ENCODE results near the gene S100A8.
A peak's percentile ranks its signal among the peaks of the same experiment; 100 is the strongest.
"Not testable (repeated sequence)": the region's sequence is repeated elsewhere in the genome, so short reads cannot be mapped to it uniquely, and the experiment has no call there.

The S100A8 gene

DNA sequence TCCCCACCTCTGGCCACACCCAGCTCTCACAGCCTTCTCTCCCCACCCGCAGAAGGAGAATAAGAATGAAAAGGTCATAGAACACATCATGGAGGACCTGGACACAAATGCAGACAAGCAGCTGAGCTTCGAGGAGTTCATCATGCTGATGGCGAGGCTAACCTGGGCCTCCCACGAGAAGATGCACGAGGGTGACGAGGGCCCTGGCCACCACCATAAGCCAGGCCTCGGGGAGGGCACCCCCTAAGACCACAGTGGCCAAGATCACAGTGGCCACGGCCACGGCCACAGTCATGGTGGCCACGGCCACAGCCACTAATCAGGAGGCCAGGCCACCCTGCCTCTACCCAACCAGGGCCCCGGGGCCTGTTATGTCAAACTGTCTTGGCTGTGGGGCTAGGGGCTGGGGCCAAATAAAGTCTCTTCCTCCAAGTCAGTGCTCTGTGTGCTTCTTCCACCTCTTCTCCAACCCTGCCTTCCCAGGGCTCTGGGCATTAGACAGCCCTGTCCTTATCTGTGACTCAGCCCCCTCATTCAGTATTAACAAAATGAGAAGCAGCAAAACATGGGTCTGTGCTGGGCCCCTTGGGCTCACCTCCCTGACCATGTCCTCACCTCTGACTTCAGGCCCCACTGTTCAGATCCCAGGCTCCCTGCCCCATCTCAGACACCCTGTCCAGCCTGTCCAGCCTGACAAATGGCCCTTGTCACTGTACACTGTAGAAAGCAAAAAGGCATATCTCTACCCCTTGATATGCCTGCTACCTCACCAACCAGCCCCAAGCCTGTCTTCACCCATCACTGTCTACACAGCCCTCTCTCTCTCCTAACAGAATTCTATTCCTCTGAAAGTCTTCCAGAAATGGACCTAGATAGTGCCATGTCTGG is 30.0 kb downstream of the S100A8 start:
- no peak for DNase-seq (ENCODE audit: low read depth)

DNA sequence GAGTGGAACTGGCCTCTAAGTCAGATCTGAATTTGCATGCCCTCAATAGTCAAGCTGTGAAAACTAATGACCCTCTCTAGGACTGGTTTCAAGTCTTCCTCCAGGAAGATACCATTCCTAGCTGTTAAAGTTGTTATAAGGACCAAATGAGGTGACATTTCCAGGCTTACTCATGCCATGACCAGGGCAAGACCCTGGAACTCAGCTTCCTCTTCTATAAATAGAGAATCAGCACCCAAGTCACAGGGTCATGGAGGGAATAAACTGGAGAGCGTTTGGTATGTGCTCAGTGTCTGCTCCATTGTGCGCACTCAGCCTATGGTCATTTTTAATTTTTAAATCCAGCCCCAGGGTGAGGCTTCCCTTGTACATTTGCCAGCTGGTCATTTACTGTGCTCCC is 30.7 kb downstream of the S100A8 start:
- DNase-seq (ENCODE audit: low read depth): no peak

DNA sequence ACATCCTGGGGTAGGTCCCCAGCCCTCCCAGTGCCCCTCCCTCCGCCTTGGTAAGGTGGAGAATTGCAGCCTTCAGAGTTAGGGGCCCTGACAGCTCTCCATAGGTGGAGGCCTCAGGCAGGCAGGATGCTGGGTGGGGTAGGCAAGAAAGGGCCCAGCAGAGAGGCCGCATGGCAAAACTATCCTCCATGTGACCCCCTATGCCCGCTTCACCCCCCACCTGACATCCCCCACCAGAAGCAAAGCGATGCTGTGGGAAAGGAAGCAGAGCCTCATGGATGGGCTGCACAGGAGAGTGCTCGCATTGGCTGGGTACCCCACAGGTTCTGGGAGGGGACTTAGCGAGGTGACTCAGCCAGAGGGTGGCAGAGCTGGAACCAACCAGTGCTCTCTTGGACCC is 31.6 kb downstream of the S100A8 start:
- DNase-seq (ENCODE audit: low read depth): no peak

DNA sequence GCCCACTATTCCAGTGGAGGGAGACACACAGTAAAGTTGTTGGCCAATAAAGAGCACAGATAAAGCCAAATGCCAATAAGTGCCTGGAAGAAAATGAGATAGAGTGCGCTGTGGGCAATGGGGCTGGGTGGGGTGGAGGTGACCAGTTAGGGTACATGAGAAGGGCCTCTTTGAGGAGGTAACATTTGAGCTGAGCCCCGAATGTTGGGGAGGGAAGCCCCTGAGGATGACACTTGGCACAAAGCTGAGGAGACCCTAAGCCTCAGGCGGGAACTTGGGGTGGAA is 32.2 kb downstream of the S100A8 start:
- no peak for DNase-seq (ENCODE audit: low read depth)

DNA sequence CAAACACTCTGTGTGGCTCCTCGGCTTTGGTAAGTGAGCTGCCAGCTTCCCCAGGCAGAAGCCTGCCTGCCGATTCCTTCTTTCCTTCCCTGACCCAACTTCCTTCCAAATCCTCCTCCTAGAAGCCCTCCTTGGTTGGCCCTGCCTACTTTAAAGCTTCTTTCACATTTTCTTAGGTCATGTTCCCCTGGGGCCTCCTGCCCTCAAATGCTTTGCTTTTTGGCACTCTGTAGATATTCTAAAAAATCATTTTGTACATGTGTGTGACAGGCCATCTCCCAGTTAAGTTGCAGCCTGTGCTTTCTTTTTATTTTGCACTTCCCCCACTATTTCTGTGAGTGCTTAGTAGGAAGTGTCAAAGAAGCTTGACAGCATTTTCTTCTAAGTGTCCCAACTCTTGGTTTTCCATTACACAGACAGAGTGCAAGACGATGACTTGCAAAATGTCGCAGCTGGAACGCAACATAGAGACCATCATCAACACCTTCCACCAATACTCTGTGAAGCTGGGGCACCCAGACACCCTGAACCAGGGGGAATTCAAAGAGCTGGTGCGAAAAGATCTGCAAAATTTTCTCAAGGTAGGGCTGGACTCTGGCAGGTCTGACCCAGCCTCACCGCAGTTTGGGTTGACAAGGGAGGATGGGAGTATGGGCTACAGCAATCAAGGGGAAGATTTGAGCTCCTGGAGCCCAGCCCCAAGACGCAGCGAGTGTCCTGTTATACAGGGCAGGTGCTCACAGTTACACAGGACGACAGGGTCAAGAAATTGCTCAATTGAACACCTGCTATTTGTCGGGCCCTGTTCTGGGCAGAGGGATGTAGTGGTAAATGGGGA is 32.8 kb downstream of the S100A8 start, which contains the start of gene S100A9:
TSS of gene S100A9 (plus strand) at position 2 of the 838 bp plus-strand sequence. CDS start at position 432, 430 bp downstream.
- DNase-seq (ENCODE audit: low read depth): no peak

DNA sequence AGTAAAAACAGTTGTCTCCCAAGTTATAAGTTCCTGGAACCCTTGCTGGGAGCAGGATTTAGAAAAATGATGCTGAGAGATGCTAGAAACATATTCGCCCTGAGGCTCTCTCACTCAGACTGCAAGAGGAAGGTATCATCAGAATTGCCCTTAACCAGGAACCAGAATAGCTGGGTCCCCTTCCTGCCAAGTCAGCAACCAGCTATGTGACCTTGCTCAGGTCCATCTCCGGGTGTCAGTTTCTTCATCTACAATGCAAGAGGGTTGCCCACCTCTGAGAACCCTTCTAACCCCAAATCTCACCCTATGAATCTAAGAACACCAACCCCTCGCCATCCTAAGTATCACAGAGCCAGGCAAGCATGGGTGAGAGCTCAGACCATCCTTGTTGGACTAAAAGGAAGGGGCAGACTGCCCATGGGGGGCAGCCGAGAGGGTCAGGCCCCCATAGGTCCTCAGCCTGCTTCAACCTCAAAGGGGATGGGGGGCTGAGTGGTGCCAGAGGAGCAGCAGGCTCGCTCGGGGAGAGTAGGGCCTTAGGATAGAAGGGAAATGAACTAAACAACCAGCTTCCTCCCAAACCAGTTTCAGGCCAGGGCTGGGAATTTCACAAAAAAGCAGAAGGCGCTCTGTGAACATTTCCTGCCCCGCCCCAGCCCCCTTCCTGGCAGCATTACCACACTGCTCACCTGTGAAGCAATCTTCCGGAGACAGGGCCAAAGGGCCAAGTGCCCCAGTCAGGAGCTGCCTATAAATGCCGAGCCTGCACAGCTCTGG is 33.6 kb downstream of the S100A8 start:
- no peak for DNase-seq (ENCODE audit: low read depth)

DNA sequence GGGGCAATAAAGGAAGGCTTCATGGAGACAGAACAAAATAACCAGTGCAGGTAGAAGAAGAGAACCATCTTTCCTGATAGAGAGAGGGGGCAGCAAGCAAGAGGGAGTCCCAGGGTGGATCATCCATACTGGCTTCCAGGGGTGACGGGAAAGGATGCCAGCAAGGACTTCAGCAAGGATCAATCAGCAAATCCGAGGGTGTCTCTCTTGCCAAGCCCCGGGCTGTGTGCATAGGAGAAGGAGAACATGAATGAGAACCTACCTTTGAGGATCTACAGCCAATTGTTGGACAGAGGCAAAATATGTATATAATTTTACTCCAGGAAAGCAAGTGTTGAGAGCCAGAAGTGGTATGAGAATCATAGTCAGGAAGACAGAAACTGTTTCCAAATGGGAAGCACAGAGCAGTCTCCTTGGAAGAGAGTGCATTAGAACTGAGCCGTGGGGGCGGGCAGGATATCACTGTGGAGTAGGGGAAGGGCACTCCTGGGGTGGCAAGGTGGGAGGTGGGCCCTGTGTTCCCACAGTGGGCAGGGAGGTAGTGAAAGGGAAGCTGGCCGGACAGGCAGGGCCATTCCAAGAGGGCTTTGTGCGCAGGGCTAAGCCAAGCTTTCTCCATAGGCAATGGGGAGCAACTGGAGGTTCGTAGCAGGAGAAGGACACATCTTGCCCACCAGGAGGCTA is 34.3 kb downstream of the S100A8 start:
- no peak for DNase-seq (ENCODE audit: low read depth)

DNA sequence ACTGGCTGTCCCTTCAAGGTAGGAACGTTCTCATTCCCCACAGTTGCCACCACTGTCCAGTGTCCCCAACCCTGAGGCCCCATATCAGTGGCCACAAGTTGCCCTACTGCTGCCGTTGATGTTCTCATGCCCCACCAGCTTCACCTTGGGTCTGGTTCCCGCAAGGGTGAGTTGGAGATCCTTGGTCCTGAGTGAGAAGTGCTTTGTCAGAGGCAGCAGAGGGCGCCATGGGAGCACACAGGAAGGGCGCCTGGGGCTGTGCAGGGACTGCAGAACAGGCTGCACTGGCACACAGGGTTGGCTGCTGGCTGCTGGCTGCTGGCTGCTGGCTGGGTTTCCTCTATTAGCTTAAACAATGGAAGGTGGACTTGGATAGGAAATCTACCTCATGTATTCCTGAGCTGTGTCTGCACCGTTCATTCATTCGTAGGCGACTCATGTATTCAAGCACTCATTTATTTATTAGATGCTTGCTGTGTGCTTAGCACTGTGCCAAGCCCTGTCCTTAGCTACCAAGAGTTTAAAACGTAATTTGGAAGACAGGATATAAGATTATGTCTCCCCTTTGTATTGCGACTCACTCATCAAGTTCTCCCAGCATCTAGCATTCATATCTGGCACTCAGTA is 35.3 kb downstream of the S100A8 start:
- no peak for DNase-seq (ENCODE audit: low read depth)

DNA sequence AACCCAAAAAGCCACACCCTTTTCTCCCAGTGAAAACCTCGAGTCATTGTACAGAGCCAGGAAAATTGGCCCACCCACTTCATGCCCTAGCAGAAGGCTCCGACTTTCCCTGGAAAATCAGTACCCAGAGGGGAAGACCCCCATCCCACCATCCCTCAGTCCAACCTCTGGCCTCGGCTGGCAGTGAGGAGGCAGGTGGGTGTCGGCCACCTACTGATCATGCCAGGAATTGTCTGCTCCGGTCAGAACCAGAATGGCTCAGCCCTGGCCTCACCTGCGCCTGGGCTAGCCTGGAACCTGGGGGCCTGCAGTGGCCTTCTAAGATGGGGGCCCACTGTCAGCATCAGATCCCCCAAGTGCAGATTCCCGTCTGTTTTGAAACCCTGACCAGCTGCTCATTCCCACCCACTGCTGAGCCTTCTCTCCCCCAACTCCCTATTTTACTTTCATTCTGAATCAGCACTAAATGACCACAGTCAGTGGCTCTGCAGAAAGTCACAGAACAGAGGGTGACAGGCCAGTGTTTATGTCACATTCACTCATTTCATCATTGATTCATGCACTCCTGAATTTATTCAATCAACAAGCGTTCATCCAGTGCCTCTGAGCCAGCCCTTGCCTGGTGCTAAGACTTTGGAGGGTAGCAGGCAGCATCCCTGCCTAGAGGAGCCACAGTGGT is 36.2 kb downstream of the S100A8 start:
- no peak for DNase-seq (ENCODE audit: low read depth)

DNA sequence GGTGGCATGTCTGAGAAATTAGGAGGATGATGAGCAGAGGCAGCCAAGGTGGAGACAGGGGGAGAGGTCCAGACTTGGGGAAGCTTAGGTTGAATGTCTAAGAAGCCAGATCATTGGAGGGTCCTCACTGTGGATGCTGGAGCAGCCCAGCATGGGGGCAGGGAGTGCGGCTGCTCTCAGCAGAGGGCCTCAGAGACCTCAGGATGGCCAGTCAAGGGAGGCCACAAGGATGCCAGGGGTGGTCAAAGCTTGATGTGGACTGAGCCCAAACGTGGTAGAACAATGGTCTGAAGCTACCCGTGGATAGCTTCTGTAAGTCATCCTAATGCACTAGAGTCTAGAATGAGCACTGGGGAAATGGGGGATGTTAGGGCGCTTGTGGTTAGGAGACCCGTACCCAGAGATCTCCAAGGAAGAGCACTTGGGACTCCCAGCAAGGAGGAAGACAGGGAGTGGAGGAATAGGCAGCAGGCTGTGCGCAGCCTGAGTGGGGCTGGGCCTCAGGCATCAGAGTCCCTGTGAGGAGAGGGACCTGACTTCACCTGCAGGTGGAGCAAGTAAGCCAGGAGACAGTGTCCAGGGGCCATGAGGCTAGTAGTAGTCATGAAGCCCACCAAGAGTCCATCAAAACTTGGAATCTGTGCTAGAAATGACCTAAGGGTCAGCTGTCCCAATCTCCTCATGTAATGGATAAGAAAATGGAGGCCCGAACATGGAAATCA is 37.5 kb downstream of the S100A8 start:
- DNase-seq (ENCODE audit: low read depth): no peak

DNA sequence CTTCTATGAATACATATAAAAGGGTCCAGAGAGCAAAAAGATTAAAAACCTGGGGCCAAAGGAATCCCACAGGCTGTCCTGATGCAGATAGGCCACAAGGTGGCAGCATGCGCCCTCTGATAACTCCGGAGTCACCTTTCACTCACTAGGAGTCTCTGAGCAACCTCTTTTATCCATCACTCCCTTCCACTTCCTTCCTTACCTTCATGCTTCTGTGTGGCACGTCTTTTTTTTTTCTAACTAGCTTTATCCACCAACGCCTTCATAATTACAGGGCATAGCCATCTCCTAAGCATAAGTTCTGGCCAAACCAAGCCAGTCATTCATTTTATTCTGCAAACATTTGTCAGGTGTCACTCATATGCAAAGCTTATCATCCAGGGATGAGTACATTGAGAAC is 38.4 kb downstream of the S100A8 start:
- DNase-seq (ENCODE audit: low read depth): peak; percentile 37

DNA sequence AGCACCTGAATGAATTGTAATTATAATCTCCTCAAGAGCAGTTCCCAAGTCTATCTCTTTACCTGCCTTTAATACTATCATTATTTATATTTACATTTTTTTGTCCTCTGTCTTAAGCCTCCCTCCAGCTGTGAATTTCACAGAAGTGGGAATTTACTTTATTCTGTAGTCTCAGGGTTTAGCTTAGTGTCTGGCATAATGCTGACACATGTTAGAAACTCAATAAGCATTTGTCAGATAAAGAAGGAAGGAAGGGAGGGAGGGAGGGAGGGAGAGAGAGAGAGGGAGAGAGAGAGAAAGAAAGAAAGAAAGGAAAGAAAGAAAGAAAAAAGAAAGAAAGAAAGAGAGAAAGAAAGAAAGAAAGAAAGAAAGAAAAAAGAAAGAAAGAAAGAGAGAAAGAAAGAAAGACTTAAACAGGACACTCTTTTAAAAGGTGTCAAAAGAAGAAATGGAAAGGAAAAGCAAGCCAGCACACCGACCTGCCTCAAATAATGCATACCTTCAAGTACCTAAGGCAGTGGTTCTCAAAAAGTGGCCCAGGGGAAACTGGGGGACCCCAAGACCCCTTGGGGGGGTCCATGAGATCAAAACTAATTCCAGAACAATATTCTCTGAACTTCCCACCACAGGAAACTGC is 40.4 kb downstream of the S100A8 start:
- DNase-seq (ENCODE audit: low read depth): no peak

DNA sequence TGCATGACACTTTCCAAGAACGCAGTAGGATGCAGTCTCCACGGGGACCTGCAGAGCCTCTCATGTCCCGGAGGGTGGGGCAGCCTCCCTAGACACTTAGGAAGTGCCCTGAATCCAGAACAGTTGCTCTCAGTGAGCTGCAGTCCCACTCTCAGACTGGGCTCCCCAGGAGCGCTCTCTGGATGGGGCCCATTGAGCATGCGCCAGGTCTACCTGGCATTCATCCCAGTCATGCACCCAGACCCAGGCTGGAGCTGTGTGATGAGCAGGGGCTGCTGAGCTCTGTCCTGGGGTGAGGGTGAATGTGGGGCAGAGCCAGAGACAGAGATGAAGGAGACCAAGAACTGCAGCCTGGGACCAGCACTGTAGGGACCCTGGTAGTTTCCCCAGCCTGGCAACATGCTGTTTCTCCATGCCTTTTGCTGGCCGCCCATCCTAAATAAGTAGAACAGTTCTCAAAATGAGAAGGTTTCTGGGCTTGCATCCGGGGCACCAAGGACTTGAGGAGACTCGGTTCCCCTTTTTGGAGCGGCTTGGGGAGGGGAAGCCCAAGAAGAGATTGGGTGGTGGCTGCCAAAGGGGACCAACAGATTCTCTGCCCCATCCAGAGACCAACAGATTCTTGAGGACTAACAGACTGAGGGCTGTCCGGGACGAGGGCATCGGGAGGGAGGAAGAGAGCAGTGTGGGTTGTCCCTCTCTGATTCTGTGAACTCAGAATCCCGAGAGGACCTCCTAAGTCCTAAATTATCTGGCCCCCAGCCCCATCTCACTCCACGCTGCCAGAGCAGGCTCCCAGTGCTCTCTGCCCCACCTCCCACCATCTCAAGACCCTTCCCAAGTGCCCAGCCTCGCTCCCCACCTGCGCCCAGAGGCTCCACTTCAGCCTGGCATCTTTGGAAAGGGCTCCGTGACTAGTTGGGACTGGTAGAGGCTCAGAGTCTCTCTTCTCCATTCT is 41.2 kb downstream of the S100A8 start:
- DNase-seq (ENCODE audit: low read depth): no peak

DNA sequence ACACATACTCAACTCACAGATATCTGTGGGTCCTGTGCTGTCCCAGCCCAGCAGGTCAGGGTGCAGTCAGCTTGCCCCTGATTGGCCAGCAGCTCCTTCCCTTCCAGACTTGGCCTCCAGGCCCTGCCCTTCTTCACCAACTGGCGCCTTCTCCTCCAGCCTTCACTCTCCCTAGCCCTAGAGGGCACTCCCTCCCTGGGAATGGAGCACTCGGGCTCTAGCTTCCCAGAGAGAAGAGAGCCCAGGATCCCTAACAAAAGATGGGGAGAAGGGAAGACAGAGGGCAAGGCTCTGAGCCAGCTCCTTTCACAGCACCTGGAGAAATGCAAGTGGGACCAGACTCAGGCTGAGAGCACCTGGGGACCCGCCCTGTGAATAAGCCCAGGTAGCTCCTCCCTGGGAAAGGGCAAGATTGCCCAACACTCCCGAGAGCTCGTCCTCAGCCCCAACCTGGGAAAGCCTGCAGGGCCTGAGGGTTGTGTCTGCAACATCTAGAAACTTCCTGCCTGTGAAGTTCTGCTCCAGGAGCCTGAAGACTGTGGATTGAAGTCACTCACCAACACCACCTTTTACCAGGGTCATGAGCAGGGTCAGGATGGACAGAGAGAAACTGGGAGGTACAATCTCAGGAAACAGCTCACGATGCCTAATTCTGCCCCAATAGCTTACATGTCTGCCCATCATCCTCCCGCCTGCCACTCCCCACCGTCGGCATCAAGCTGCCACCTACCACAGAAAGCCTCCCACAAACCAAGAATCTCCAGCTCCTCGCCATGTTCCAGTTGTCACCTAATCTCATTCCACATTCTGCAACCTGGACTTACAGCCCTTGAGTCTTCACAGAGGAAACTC is 42.1 kb downstream of the S100A8 start, which contains the start of gene PGLYRP4:
TSS of gene PGLYRP4 (minus strand) at position 331 of the 852 bp plus-strand sequence. CDS start 909 bp downstream, outside the sequence.
- no peak for DNase-seq (ENCODE audit: low read depth)

DNA sequence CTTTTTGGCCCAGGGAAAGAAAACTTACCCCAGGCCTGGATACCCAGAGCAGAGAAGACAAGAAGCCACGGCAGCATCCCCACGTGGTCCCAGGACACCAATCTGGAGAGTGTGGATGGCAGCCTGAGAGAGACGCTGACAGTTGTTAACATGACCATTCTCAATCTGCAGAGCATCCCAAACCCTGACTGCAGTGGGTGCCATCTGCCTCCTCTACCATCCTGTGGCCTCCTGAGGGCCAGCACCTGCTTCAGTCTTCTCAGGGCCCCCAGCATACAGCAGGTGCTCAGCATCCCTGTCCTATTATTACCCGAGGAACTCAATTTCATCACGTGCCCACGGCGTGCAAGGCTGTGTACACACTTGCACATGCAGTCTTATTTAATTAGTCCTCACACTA is 43.0 kb downstream of the S100A8 start:
- DNase-seq (ENCODE audit: low read depth): no peak

DNA sequence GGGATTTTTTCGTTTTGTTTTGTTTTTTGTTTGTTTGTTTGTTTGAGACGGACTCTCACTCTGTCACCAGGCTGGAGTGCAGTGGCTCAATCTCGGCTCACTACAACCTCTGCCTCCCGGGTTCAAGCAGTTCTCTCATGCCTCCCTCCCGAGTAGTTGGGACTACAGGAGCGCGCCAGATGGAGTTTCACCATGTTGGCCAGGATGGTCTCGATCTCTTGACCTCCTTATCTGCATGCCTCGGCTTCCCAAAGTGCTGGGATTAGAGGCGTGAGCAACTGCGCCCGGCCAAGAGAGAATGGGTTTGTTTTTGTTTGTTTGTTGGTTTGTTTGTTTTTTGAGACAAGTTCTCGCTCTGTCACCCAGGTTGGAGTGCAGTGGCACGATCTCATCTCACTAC is 43.8 kb downstream of the S100A8 start:
- not testable (repeated sequence) for DNase-seq (ENCODE audit: low read depth)

DNA sequence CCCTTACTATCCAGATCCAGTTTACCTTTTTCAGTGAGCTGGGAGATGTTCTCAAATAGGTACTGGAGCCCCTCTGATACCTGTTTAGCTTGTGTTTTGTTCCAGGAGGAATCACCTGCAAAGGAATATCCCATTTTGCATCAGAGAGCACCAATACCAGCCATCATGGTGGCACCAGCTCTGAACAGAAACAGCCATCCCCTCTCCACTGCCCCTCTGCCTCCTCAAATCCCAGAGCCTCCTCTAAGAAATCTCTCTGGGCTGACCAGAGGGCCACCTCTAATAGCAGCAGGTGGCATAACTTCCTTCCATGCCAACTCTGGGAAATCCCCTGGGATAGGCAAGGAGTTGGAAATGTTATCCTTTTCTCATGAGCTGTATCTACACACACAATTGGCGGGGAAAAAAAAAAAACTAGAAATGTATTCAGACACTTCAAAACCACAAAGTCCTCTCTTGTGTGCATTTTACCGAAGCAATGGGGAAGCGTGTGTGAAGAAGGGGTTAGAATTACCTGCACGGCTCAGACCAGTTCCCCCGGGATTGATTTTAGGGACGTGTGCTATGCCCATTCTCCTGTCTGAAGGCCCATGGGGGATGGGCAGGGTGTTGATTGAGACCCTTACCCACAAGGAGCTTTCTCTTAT is 44.7 kb downstream of the S100A8 start:
- DNase-seq (ENCODE audit: low read depth): no peak
